RWPE2 (cell line): Measurements from ENCODE around the gene FAM167B.

ENCODE experiments used
- ATAC-seq: fragments of 200-7000 bp; cut with Tn5 transposase; 3 replicates; pipeline ENCODE4 v1.9.1; 2021; ENCODE audit warnings: low read depth
- DNase-seq: peaks from one replicate; pipeline ENCODE4 v3.0.0-alpha.2; 2020; ENCODE audit warnings: low spot score
- H3K27ac ChIP-seq: fragments of 450-650 bp; 2 replicates; pipeline ENCODE4 v1.5.1; 2017; ENCODE audit warnings: mild to moderate bottlenecking; ENCODE audit not compliant: poor library complexity, severe bottlenecking
- H3K27me3 ChIP-seq: fragments of 250-450 bp; sonication (Bioruptor Pico); 2 replicates; pipeline ENCODE4 v1.5.1; 2021; ENCODE audit warnings: mild to moderate bottlenecking, moderate library complexity; ENCODE audit not compliant: insufficient read depth, poor library complexity, severe bottlenecking
- H3K36me3 ChIP-seq: fragments of 250-450 bp; sonication (Bioruptor Pico); 2 replicates; pipeline ENCODE4 v1.5.1; 2020; ENCODE audit warnings: low read depth, mild to moderate bottlenecking, moderate library complexity
- H3K4me1 ChIP-seq: fragments of 250-450 bp; sonication (Bioruptor Pico); 2 replicates; pipeline ENCODE4 v1.5.1; 2021; ENCODE audit warnings: mild to moderate bottlenecking, moderate library complexity; ENCODE audit not compliant: insufficient read depth, poor library complexity, severe bottlenecking
- H3K4me3 ChIP-seq: fragments of 250-450 bp; sonication (Bioruptor Pico); 2 replicates; pipeline ENCODE4 v1.5.1; 2021; ENCODE audit warnings: mild to moderate bottlenecking, moderate library complexity; ENCODE audit not compliant: severe bottlenecking
- H3K9me3 ChIP-seq: fragments of 250-450 bp; sonication (Bioruptor Pico); 2 replicates; pipeline ENCODE4 v1.5.1; 2021; ENCODE audit warnings: mild to moderate bottlenecking, moderate library complexity; ENCODE audit not compliant: severe bottlenecking
- CTCF ChIP-seq: fragments of 450-650 bp; IDR thresholded peaks from one replicate; pipeline ENCODE4 v1.5.1; 2017; ENCODE audit warnings: mild to moderate bottlenecking, moderate library complexity; ENCODE audit not compliant: poor library complexity, severe bottlenecking

The FAM167B gene

GRCh38 chr1:32221980-32222755 lies 24.9 kb upstream of the FAM167B start, which contains the start of the genes EIF3I and TMEM234:
EIF3I (plus strand) TSS chr1:32222407; CDS start chr1:32222442, 35 bp downstream.
TMEM234 (minus strand) TSS chr1:32222353; CDS start chr1:32222322, 31 bp downstream.
- peak; percentile 90 for ATAC-seq
- Histone ChIP-seq H3K4me3 (peak within 1 kb of the TSS; percentile 91), H3K4me1 (peaks cover 3% of the 10 kb centered on the region), H3K9me3 (no peaks in the 10 kb centered on the region), H3K36me3 (peaks cover 55% of the 10 kb centered on the region), H3K27me3 (no peaks in the 10 kb centered on the region), H3K27ac (peak within 1 kb of the TSS; percentile 51)
- no peak for TF ChIP-seq CTCF
- DNase-seq, result peak; percentile 88

GRCh38 chr1:32223683-32224082 lies 23.3 kb upstream of the FAM167B start:
- H3K27ac ChIP-seq, result peak overlapping the region; percentile 51
- TF ChIP-seq CTCF, result no peak
- peaks cover 3% of the 10 kb centered on the region for H3K4me1 ChIP-seq
- DNase-seq, result no peak
- H3K9me3 ChIP-seq, result no peaks in the 10 kb centered on the region
- no peak overlapping the region for H3K4me3 ChIP-seq
- ATAC-seq, result no peak
- H3K36me3 ChIP-seq, result peaks cover 62% of the 10 kb centered on the region
- no peaks in the 10 kb centered on the region for H3K27me3 ChIP-seq

- Histone ChIP-seq H3K9me3 (no peaks in the 10 kb centered on the region), H3K27ac (no peak overlapping the region), H3K4me1 (peaks cover 3% of the 10 kb centered on the region), H3K27me3 (no peaks in the 10 kb centered on the region), H3K4me3 (no peak overlapping the region), H3K36me3 (peaks cover 68% of the 10 kb centered on the region)
- ATAC-seq (no peak), DNase-seq (no peak)
- no peak for TF ChIP-seq CTCF
These were observed 22.7 kb upstream of the FAM167B start for GRCh38 chr1:32224285-32224684.

GRCh38 chr1:32228771-32229170 lies 18.3 kb upstream of the FAM167B start:
- H3K27me3 ChIP-seq, result no peaks in the 10 kb centered on the region
- no peaks in the 10 kb centered on the region for H3K9me3 ChIP-seq
- no peak for TF ChIP-seq CTCF
- no peak for DNase-seq
- no peak overlapping the region for H3K4me3 ChIP-seq
- ATAC-seq, result no peak
- H3K27ac ChIP-seq, result no peak overlapping the region
- H3K36me3 ChIP-seq, result peaks cover 80% of the 10 kb centered on the region
- H3K4me1 ChIP-seq, result peaks cover 5% of the 10 kb centered on the region
